HG03342 (cell line): ENCODE results near the gene AP3M1.
"Not testable (repeated sequence)": the region's sequence is repeated elsewhere in the genome, so short reads cannot be mapped to it uniquely, and the experiment has no call there.

Experiments
- ATAC-seq: cut with Tn5 transposase; IDR thresholded peaks from one replicate; pipeline ENCODE4 v1.9.1; 2021; ENCODE audit warnings: mild to moderate bottlenecking, moderate library complexity; ENCODE audit not compliant: unreplicated experiment

The AP3M1 gene

DNA sequence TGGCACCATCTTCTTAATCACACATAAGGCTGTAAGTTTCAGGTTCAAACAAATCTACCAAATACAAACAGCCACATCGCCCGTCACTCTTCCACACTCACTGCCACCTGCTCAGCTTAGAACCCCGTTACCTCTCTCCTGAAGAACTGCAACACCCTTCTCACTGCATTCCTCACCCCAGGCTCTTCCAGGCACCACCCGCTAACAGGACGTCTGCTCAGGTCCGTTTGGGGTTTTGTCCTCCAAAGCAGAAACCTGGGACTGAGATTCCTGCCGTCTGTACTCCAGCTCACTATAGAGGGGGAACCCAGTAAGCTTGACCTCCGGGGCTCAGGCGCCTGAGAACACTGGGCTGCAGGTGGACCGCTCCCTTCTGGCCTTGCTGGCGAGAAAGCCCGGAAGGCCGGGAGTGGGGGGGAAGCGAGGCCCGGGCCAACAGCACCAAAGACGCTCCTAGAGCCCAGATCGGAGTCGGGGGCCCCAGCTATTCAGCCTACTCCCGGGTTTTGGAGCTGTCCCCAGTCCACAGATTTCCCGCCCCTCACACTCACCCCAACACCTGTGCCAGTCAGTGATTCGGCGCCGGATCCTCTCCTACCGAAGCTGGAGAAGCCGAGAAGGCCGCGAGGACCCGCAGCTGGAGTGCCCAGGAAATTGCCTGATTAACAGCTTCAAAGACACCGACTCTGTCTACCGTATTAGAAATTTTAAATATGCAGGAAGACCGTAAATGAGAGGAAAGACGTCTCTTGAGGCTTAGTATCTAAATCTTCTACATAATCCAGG, at the start of gene AP3M1:
Gene AP3M1 (minus strand): TSS at position 625 of the 786 bp plus-strand sequence. CDS start 12,449 bp downstream, outside the sequence.
- ATAC-seq: peak; percentile 37

DNA sequence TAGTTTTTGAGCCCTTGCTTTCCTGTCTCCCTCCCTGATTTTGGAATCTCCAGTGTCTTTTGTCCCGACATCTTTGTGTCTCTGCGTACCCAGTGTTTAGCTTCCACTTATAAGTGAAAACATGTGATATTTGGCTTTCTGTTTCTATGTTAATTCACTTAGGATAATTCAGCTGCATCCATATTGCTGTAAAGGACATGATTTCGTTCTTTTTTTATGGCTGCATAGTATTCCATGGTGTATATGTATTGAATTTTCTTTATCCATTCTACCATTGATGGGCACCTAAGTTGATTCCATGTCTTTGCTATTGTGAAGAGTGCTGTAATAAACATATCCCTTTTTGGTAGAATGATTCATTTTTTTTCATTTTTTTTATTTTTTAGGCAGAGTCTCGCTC, 48.7 kb upstream of the AP3M1 start:
- no peak for ATAC-seq

GRCh38 chr10:74194999-74195398, 44.4 kb upstream of the AP3M1 start:
- ATAC-seq: no peak

GRCh38 chr10:74194545-74194944, 43.9 kb upstream of the AP3M1 start:
- no peak for ATAC-seq

- peak; percentile 31 for ATAC-seq
Observed at GRCh38 chr10:74190494-74190893, 39.9 kb upstream of the AP3M1 start.

GRCh38 chr10:74189999-74190421, 39.4 kb upstream of the AP3M1 start:
- ATAC-seq: peak; percentile 81

DNA sequence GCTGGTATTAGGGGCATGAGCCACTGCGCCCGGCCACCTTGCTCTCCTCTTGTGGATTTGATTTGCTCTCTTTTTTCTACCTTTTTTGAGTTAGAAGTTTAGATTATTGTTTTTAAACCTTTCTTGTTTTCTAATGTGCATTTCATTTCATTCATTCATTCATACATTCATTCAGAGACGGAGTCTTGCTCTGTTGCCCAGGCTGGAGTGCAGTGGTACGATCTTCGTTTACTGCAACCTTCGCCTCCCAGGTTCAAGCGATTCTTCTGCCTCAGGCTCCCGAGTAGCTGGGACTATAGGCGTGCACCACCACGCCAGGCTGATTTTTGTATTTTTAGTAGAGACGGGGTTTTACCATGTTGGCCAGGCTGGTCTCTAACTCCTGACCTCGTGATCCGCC, 38.0 kb upstream of the AP3M1 start:
- not testable (repeated sequence) for ATAC-seq

DNA sequence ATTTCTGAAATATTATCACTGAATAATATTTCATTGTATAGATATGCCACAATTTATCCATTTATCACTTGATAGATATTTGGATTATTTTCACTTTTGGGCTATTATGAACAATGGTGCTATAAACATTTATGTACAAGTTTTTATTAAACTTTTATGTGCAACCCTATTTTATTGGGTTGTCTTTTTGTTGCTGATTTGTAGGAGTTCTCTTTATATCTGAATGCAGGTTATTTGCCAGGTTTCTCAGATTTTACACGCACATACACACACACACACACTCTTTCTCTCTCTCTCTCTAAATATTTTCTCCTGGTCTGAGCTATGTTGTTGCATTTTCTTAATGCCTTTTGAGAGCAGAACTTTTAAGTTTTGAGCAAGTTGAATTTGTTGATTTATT, 36.6 kb upstream of the AP3M1 start:
- ATAC-seq: no peak

DNA sequence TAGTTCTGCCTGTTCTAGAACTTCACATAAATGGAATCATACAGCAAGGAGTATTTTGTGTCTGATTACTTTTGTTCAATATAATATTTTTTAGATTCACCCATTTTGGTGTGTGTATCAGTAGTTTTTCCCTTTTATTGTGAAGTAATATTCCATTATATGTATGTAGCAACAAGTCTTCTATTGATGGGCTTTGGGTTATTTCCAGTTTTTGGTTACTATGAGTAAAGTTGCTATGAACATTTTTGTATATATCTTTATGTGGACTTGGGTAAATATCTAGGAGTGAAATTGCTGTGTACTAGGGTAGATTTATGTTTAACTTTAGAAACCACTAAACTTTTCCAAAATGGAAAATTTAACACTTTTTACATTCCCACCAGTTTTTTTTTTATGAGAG, 36.0 kb upstream of the AP3M1 start:
- no peak for ATAC-seq

GRCh38 chr10:74179111-74179710, 28.6 kb upstream of the AP3M1 start:
- ATAC-seq: no peak

DNA sequence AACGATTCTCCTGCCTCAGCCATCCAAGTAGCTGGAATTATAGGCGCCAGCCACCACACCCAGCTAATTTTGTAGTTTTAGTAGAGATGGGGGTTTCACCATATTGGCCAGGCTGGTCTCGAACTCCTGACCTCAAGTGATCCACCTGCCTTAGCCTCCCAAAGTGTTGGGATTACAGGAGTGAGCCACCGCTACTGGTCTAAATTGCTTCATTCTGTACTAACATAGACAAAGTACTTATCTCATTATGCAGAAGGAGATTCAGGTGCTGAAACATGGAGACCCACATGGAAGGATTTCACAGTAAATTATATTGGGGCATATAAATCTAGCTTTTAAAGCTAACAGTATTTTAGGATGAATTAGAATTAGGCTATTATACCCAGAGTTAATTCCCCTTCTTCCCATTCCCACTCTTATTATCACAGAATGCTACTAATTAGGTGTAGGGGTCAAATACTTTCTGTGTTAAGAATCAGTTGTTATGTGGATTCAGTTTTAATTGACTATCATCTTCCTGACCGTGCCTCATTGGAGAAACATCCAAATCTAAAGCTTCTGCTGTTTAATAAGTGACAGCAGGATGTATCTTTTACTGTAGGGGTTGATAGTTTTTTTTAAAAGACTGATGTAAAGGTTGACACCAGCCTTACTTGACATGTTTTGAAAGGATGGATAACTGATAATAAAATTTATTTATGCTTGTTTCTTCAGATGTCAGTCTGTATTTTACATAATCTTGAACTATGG, 27.6 kb upstream of the AP3M1 start:
- ATAC-seq: no peak

DNA sequence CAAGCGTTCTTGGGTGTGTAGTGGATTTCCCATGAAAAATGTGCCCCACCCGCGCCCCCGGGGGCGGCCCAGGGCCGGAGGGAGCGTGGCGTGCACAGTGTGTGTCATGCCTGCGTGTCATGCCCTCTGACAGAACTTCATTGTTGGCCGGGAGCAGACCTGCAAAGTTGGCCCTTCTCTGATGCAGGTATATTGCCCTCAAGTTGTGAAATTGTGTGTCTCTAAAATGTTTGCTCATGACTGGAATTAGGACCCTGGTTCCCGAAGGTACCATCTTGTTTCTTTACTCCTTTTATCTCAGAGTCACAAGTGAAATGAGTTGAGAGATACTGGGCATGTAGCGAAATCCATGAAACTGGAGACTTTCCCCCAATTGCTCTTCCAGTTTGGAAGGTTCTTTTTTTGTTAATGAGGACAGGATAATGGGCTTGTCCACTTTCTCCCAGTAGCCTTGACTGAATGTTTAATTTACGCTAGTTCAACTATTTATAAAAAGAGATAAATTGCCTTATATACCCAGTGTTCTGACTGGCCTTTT, 26.6 kb upstream of the AP3M1 start:
- ATAC-seq: peak; percentile 23

DNA sequence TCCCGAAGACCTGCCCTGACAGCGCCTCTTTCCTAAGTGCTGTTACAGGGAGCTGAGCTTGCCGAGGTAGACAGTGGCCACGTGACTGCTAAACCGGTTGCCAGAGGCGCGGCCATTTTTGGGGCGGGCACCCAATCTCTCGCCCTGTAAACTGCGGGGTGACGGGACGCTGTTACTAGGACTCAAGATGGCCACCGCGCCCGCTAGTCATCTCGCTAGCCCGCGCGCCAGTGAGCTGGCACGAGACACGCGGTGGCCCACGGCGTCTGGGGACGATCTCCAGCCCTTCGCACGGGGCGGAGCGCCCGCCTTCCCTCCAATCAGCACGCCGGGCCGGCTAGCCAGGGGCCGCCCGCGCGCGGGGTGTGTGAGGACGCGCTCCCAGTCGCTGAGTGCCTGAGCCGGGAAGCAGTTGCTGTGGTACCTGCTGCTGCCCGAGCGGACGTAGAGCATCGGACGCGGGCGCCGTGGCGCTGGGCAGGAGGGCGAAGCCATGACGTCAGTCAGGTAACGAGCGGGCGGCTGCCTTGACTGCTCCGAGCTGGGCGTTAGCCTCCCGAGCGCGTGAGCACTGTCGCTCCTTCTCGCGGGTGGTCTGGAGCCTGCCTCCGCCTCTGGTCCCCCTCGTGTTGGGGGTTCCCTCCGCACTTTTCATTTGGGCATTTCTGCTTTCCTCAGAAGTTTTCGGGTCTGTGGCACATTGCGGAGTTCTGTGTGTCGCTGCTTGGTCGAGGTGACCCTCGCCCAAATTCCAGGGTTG, 25.9 kb upstream of the AP3M1 start:
- ATAC-seq: peak; percentile 86

- ATAC-seq: no peak
Observed at GRCh38 chr10:74175510-74176379, 25.1 kb upstream of the AP3M1 start.

DNA sequence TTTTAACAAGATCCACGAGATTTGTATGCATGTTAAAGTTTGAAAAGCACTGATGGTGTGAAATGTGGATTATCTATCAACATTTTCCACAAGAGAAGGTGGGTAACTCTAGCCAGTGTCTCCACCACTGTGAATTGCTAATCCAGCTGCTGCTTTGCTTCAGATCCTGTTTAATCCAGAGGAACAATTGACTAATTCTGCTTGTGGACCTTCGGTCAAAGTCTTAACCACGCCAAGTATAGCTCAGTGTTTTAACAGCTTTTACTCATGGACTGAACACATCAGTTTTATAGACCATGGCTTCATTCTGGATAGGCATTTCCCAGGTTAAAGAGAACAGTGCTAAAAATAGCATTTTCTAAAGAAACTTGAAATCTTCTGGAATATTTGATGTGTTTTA, 23.9 kb upstream of the AP3M1 start:
- no peak for ATAC-seq

GRCh38 chr10:74171625-74172024, 21.0 kb upstream of the AP3M1 start:
- ATAC-seq: no peak

DNA sequence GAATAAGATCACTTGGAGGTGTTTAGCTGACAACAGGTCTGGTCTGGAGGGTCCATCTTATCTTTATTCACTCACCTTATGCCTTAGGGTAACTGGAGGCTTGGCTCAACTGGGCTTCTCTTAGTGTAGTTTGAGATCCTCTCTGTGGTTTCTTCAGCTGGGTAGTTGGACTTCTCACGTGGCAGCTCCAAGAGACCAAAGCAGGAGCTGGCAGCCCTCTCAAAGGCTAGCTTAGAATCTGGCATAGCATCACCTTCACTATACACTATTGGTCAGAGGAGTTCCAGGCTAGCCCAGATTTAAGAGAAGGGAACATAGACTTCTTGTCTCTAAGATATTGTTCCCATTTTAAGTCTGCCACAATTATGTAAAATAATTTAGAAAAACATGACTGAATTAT, 16.8 kb upstream of the AP3M1 start:
- ATAC-seq: no peak

- ATAC-seq: no peak
Observed at GRCh38 chr10:74165530-74165901, 14.9 kb upstream of the AP3M1 start.

- no peak for ATAC-seq
Observed at GRCh38 chr10:74164716-74165529, 14.3 kb upstream of the AP3M1 start.
